Measurements from ENCODE around the gene ZKSCAN3.

DNA sequence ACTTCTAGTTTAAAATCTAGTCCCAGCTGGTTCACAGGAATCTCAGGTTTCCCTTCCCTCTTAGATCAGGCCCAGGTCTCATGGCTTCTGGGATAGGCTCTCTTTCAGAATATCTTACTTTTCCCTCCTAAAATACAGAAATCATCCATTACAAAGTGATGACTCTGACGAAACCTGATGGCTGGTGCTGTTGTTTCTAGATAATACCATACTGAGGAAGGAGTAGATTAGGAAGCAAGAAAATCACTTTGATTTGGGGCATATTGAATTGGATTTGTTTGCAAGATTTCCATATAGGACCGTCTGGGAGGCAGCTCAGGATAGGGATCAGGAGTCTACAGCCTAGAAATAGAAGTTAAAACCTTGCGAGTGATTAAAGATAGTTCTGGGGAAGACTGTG lies 3.6 kb downstream of the ZKSCAN3 start:
- TF ChIP-seq, protein P1, sequence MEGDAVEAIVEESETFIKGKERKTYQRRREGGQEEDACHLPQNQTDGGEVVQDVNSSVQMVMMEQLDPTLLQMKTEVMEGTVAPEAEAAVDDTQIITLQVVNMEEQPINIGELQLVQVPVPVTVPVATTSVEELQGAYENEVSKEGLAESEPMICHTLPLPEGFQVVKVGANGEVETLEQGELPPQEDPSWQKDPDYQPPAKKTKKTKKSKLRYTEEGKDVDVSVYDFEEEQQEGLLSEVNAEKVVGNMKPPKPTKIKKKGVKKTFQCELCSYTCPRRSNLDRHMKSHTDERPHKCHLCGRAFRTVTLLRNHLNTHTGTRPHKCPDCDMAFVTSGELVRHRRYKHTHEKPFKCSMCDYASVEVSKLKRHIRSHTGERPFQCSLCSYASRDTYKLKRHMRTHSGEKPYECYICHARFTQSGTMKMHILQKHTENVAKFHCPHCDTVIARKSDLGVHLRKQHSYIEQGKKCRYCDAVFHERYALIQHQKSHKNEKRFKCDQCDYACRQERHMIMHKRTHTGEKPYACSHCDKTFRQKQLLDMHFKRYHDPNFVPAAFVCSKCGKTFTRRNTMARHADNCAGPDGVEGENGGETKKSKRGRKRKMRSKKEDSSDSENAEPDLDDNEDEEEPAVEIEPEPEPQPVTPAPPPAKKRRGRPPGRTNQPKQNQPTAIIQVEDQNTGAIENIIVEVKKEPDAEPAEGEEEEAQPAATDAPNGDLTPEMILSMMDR (IDR thresholded peaks at IDR 0.05): no peak
- TF ChIP-seq EZH2phosphoT487 (IDR thresholded peaks at IDR 0.05) (no peak), EZH2 (IDR thresholded peaks at IDR 0.05) (no peak)
